ENCODE data around the gene GALNTL6. TPM values are rescaled to one million over a fixed set of nuclear protein-coding genes. Genes with fewer than 3 reads are reported as not detected.

GALNTL6 gene
- total and polyA plus RNA-seq, 2 of the 4 experiments (the other 2 are of a cell fraction), result under 0.01 TPM; not detected in 1

- ATAC-seq (ENCODE audit: low read depth), result no peak
- no peak overlapping the region for H2BK5ac ChIP-seq (ENCODE audit: low read depth, low read length, poor library complexity, severe bottlenecking)
- WGBS, 2 experiments (ENCODE audit: extremely low coverage in 2 of 2, insufficient read length in 1 of 2), result no CpG with 5 or more reads among the region's 1 CpG
- no peaks in the 10 kb centered on the region for H3K36me3 ChIP-seq (ENCODE audit: control insufficient read depth, insufficient read depth, low read length)
- H3K27me3 ChIP-seq (ENCODE audit: control insufficient read depth, insufficient read depth, low read length), result no peaks in the 10 kb centered on the region
- in situ Hi-C loops (cut with MboI; ENCODE audit: low sequenced_read_pairs), result no loop called here
- H4K8ac ChIP-seq (ENCODE audit: low read depth in 2 of 2, low read length in 2 of 2), result no peak overlapping the region
- no TSS peak for BruUV-seq (replicated peaks)
- peaks cover 1% of the 10 kb centered on the region for H3K9me3 ChIP-seq (ENCODE audit: control insufficient read depth, insufficient read depth, low read length)
- no peak for DNase-seq
- H2AK5ac ChIP-seq (ENCODE audit: low read depth, low read length), result no peak overlapping the region
- H3K18ac ChIP-seq (ENCODE audit: low read depth, low read length), result no peak overlapping the region
- CTCF ChIA-PET, result no interaction called here
- H3K14ac ChIP-seq (replicated peaks; ENCODE audit: low read depth, low read length), result no peak overlapping the region
- no peak overlapping the region for H3K23ac ChIP-seq (ENCODE audit: low read depth, low read length)
- no peak overlapping the region for H3K56ac ChIP-seq (ENCODE audit: extremely low read depth, insufficient read depth, low read length)
- H3K79me1 ChIP-seq (ENCODE audit: low read depth in 1 of 2, low read length in 2 of 2), result no peaks in the 10 kb centered on the region
- no peak overlapping the region for H3K4me2 ChIP-seq (ENCODE audit: low read depth, low read length)
- H2BK120ac ChIP-seq (ENCODE audit: low read depth, low read length), result no peak overlapping the region
- H2AFZ ChIP-seq (replicated peaks; ENCODE audit: low read length, poor library complexity), result no peak overlapping the region
- intact Hi-C loops (cut with micrococcal nuclease), result no loop called here
- H4K91ac ChIP-seq (ENCODE audit: insufficient read depth, low read depth, low read length), result no peak overlapping the region
- H2BK15ac ChIP-seq (ENCODE audit: low read depth, low read length), result no peak overlapping the region
- no peak overlapping the region for H3K4ac ChIP-seq (ENCODE audit: low read depth, low read length)
- no peak overlapping the region for H2AK9ac ChIP-seq (replicated peaks; ENCODE audit: low read depth, low read length, poor library complexity)
- POLR2A ChIA-PET (ENCODE audit: unreplicated experiment), result no interaction called here
- H3K9me1 ChIP-seq (ENCODE audit: insufficient read depth, low read length), result no peaks in the 10 kb centered on the region
- H3K4me1 ChIP-seq (ENCODE audit: control insufficient read depth, insufficient read depth, low read length), result no peaks in the 10 kb centered on the region
- TF ChIP-seq ELK1 (IDR thresholded peaks at IDR 0.05; ENCODE audit: borderline replicate concordance, low read depth, low read length) (no peak), SMC3 (IDR thresholded peaks at IDR 0.05; ENCODE audit: low read depth, low read length) (no peak), BHLHE40 (IDR thresholded peaks at IDR 0.05; ENCODE audit: low read depth, low read length) (no peak), RAD21 (IDR thresholded peaks at IDR 0.05; ENCODE audit: low read length) (no peak), RCOR1 (IDR thresholded peaks at IDR 0.05; ENCODE audit: insufficient replicate concordance, low read length) (no peak), RFX5 (IDR thresholded peaks at IDR 0.05; ENCODE audit: low read depth, low read length) (no peak), CTCF (conservative IDR thresholded peaks at IDR 0.05; ENCODE audit: low read depth, low read length) (no peak), CEBPB (IDR thresholded peaks at IDR 0.05; ENCODE audit: low read depth, low read length) (no peak), MAFK (IDR thresholded peaks at IDR 0.05; ENCODE audit: low read depth, low read length) (no peak), FOS (IDR thresholded peaks at IDR 0.05; ENCODE audit: low read depth, low read length) (no peak), USF2 (IDR thresholded peaks at IDR 0.05; ENCODE audit: low read depth, low read length) (no peak), POLR2A (IDR thresholded peaks at IDR 0.05; ENCODE audit: low read depth, low read length) (no peak), MXI1 (IDR thresholded peaks at IDR 0.05; ENCODE audit: borderline replicate concordance, low read depth, low read length) (no peak)
- dilution Hi-C loops (cut with HindIII; ENCODE audit: low sequenced_read_pairs, unreplicated experiment), result no loop called here
- H2BK20ac ChIP-seq (ENCODE audit: low read depth, low read length), result no peak overlapping the region
- no peak overlapping the region for H3K27ac ChIP-seq (ENCODE audit: insufficient read depth, low read length)
- H3K4me3 ChIP-seq (ENCODE audit: insufficient read depth, low read depth, low read length), result no peak overlapping the region
- H4K20me1 ChIP-seq (ENCODE audit: insufficient read depth, low read length), result no peaks in the 10 kb centered on the region
- H3K9ac ChIP-seq (ENCODE audit: low read depth, low read length), result no peak overlapping the region
- H4K5ac ChIP-seq (ENCODE audit: low read depth, low read length), result no peak overlapping the region
These were observed 597.2 kb downstream of the GALNTL6 start for GRCh38 chr4:172410363-172410762.
